Mucosa of descending colon (tissue), 3 donors: Measurements from ENCODE around the gene XG. TPM values are rescaled to one million over a fixed set of nuclear protein-coding genes. Genes with fewer than 3 reads are reported as not detected.
"Not testable (repeated sequence)": the region's sequence is repeated elsewhere in the genome, so short reads cannot be mapped to it uniquely, and the experiment has no call there.

ENCODE experiments used
- ATAC-seq: fragments of 200-7000 bp; cut with Tn5 transposase; one replicate; pipeline ENCODE4 v1.9.1; 2020; ENCODE audit warnings: mild to moderate bottlenecking, moderate library complexity
- DNase-seq, 3 donors: peaks; one replicate each; pipeline ENCODE4 v3.0.0-alpha.2; 2020
- H3K36me3 ChIP-seq: fragments of 200-600 bp; one replicate; pipeline ENCODE4 v1.8.0; 2021; ENCODE audit warnings: low read depth, mild to moderate bottlenecking
- H3K4me1 ChIP-seq: fragments of 200-600 bp; one replicate; pipeline ENCODE4 v1.8.0; 2021; ENCODE audit warnings: low read depth, mild to moderate bottlenecking
- H3K4me3 ChIP-seq: fragments of 200-600 bp; one replicate; pipeline ENCODE4 v1.8.0; 2021; ENCODE audit warnings: mild to moderate bottlenecking
- H3K9me3 ChIP-seq: fragments of 200-600 bp; one replicate; pipeline ENCODE4 v1.8.0; 2021; ENCODE audit warnings: mild to moderate bottlenecking
- CTCF ChIP-seq: fragments of 200-600 bp; IDR thresholded peaks from one replicate; pipeline ENCODE4 v1.8.0; 2022; ENCODE audit warnings: antibody characterized with exemption, mild to moderate bottlenecking
- intact Hi-C, 2 donors: fragments of 100-400 bp; cut with DNase I in 1 of 2; cut with micrococcal nuclease in 1 of 2; formaldehyde crosslinking; loops; one replicate each; pipeline versions ENCODE4 v1.11.0 to v1.11.1; 2022; cut with DNase I, micrococcal nuclease
- total RNA-seq, 3 donors: library from RNA; stranded (reverse); fragmentation: NEBNext Ultra II Directional in 2 of 3; extraction: Animal tissue kit (Norgen Biotek cat#: 25700) in 2 of 3; gene quantifications; one replicate each; pipeline versions ENCODE4 v1.2.1 to v1.2.4, GENCODE V29; 2021 to 2023
- donor health status: DM: no; HTN: no; CAD: no; lungs with moderate emphysema.
- donor health status: DM: no; HTN: no; CAD: no.
- donor health status: DM: no; HTN: yes; CAD: no.

XG gene
- total RNA-seq, 3 donors from 2014 or later: 2.6 TPM; not detected in 2

DNA sequence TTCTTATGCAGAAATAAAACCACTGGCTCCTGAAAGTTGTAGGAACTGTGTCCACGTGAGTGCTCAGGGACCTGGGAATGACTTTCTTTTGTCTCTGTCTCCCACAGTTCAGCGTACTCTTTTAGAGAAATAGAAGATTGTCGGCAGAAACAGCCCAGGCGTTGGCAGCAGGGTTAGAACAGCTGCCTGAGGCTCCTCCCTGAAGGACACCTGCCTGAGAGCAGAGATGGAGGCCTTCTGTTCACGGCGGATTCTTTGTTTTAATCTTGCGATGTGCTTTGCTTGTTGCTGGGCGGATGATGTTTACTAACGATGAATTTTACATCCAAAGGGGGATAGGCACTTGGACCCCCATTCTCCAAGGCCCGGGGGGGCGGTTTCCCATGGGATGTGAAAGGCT lies 11.2 kb upstream of the XG start:
- intact Hi-C loops: no loop called here
- H3K4me3 ChIP-seq: no peak overlapping the region
- no peak for ATAC-seq
- no peaks in the 10 kb centered on the region for H3K36me3 ChIP-seq
- TF ChIP-seq CTCF: no peak
- no peak for DNase-seq
- H3K4me1 ChIP-seq: no peaks in the 10 kb centered on the region
- H3K9me3 ChIP-seq: no peaks in the 10 kb centered on the region

- intact Hi-C loops: no loop called here
- no peaks in the 10 kb centered on the region for H3K4me1 ChIP-seq
- H3K36me3 ChIP-seq: no peaks in the 10 kb centered on the region
- no peak overlapping the region for H3K4me3 ChIP-seq
- no peak for DNase-seq
- TF ChIP-seq CTCF: no peak
- no peaks in the 10 kb centered on the region for H3K9me3 ChIP-seq
- ATAC-seq: no peak
Measured at GRCh38 chrX:2741386-2741785, 10.5 kb upstream of the XG start.

DNA sequence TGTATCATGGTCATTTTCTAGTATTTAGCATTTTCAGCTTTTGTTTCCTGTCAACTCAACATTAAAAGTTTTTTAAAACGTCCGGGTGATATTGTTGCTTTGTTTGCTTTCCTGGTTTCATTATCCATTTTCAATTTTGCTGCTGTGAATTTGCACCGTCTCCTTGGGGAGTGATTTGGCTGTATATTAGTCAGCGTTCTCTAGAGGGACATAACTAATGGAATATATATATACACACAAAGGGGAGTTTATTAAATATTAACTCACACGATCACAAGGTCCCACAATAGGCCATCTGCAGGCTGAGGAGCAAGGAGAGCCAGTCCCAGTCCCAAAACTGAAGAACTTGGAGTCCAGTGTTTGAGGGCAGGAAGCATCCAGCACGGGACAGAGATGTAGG lies 5.6 kb upstream of the XG start:
- H3K9me3 ChIP-seq, DNase-seq, H3K4me1 ChIP-seq, H3K4me3 ChIP-seq, H3K36me3 ChIP-seq, ATAC-seq, intact Hi-C loops: not testable (repeated sequence)

- Histone ChIP-seq H3K4me1 (no peaks in the 10 kb centered on the region), H3K36me3 (no peaks in the 10 kb centered on the region), H3K4me3 (no peak overlapping the region), H3K9me3 (no peaks in the 10 kb centered on the region)
- TF ChIP-seq CTCF: no peak
- no peak for ATAC-seq
- intact Hi-C loops: no loop called here
- no peak for DNase-seq
Measured at GRCh38 chrX:2748171-2748814, 3.5 kb upstream of the XG start.

- H3K9me3 ChIP-seq: no peaks in the 10 kb centered on the region
- TF ChIP-seq CTCF: no peak
- ATAC-seq (no peak), DNase-seq (no peak)
- no peaks in the 10 kb centered on the region for H3K4me1 ChIP-seq
- no peaks in the 10 kb centered on the region for H3K36me3 ChIP-seq
- intact Hi-C loops: no loop called here
- H3K4me3 ChIP-seq: no peak overlapping the region
Measured at GRCh38 chrX:2748815-2749188, 3.0 kb upstream of the XG start.

- Histone ChIP-seq H3K4me3 (no peak overlapping the region), H3K4me1 (no peaks in the 10 kb centered on the region), H3K36me3 (no peaks in the 10 kb centered on the region), H3K9me3 (no peaks in the 10 kb centered on the region)
- ATAC-seq: no peak
- intact Hi-C loops: no loop called here
- no peak for TF ChIP-seq CTCF
- no peak for DNase-seq
Measured at GRCh38 chrX:2751291-2751690, 549 bp upstream of the XG start.

DNA sequence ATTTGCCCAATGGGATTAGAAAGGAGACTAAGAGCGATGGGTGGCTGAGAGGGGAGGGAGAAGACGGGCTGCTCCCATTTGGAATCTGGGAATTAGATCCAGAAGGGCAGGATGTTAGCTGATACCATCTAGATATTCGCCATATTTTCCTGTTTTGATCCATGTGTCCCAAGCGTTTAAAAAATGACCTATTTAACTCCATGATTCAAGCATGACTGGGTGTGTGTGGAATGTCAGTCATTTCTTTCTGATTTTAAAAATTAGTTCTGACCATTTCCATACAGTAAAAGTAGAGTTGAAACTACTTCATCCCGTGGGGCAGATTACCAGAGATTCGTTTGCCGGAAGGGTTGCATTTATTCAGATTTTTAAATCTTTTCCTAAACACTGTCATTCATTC lies 601 bp downstream of the XG start:
- intact Hi-C loops, DNase-seq, H3K9me3 ChIP-seq, H3K36me3 ChIP-seq, H3K4me3 ChIP-seq, H3K4me1 ChIP-seq, ATAC-seq: not testable (repeated sequence)

- ATAC-seq, DNase-seq, H3K36me3 ChIP-seq, H3K4me1 ChIP-seq, intact Hi-C loops, H3K4me3 ChIP-seq, H3K9me3 ChIP-seq: not testable (repeated sequence)
Measured at GRCh38 chrX:2755163-2755715, 3.4 kb downstream of the XG start.
